MCF 10A (cell line): ENCODE data around the gene AUTS2. TPM values are rescaled to one million over a fixed set of nuclear protein-coding genes. Genes with fewer than 3 reads are reported as not detected.

Experiments
- BruUV-seq: library from RNA; stranded (reverse); fragments of 400-500 nt; replicated peaks from 2 replicates; lab custom pipeline; 2021; lab: Mats Ljungman, UMichigan
- CTCF ChIA-PET: fragments of 300-600 bp; sonication (Branson Sonifier 250); formaldehyde crosslinking; extraction: SDS; loops from one replicate; lab custom pipeline; 2021; ENCODE audit warnings: antibody characterized with exemption, inconsistent platforms; lab: Yijun Ruan, JAX
- POLR2A ChIA-PET: fragments of 300-600, 350-650 bp; sonication (Branson Sonifier 250); formaldehyde crosslinking; extraction: SDS; loops from one replicate; lab custom pipeline; 2020; ENCODE audit warnings: antibody characterized with exemption, inconsistent platforms; lab: Yijun Ruan, JAX
- DNase-seq: peaks from one replicate; pipeline ENCODE4 v3.0.0-alpha.2; 2018; ENCODE audit not compliant: unreplicated experiment
- H3K27ac Mint-ChIP-seq: one replicate; pipeline ENCODE4 v1.8.0; 2022; ENCODE audit warnings: mild to moderate bottlenecking, low read depth, mixed read lengths; ENCODE audit not compliant: unreplicated experiment
- H3K27me3 Mint-ChIP-seq: one replicate; pipeline ENCODE4 v1.8.0; 2022; ENCODE audit warnings: mixed read lengths; ENCODE audit not compliant: insufficient read depth, unreplicated experiment
- H3K36me3 Mint-ChIP-seq: one replicate; pipeline ENCODE4 v1.8.0; 2022; ENCODE audit warnings: mild to moderate bottlenecking, moderate library complexity, mixed read lengths; ENCODE audit not compliant: insufficient read depth, unreplicated experiment
- H3K4me1 Mint-ChIP-seq: one replicate; pipeline ENCODE4 v1.8.0; 2022; ENCODE audit warnings: mixed read lengths; ENCODE audit not compliant: insufficient read depth, unreplicated experiment
- H3K4me3 Mint-ChIP-seq: one replicate; pipeline ENCODE4 v1.8.0; 2022; ENCODE audit warnings: mild to moderate bottlenecking, moderate library complexity, mixed read lengths; ENCODE audit not compliant: unreplicated experiment
- H3K9me3 Mint-ChIP-seq: one replicate; pipeline ENCODE4 v1.8.0; 2022; ENCODE audit warnings: mixed read lengths; ENCODE audit not compliant: unreplicated experiment
- intact Hi-C: fragments of 100-400 bp; cut with micrococcal nuclease; formaldehyde crosslinking; loops from 2 replicates; pipeline ENCODE4 v1.14.1; 2022
- total RNA-seq: library from RNA; stranded (reverse); gene quantifications from 2 replicates; pipeline ENCODE4 v1.2.3, GENCODE V29; 2022
- TF ChIP-seq, protein P1 (sequence below): fragments of 200-600 bp; IDR thresholded peaks from one replicate; pipeline ENCODE4 v1.8.0; 2022; ENCODE audit warnings: antibody characterized with exemption, mild to moderate bottlenecking; ENCODE audit not compliant: unreplicated experiment

AUTS2 gene
- total RNA-seq, 1 experiment from 2014 or later = 1.3 TPM

DNA sequence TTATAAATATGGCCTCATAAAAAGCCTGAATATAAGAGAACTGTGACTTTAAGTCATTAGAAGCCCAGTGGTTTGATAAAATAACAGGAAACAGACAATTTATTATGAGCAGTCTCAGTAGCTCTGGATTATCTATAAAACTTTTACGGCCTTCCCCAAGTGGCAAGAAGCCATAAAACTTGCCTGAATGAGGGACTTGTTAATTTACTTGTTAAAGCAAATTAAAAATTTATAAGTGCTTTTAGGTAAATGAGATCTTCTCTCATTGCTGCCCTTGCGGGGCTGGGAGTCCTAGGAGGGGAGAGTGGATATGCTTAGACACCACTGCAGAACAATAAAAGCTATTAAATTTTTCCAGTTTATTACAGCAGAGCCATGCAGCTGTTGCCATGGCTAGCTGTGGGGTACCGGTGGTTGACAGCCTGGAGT, 499.9 kb downstream of the AUTS2 start:
- DNase-seq = no peak
- BruUV-seq = no TSS peak
- Mint-ChIP-seq H3K27ac (no peak overlapping the region), H3K4me3 (no peak overlapping the region), H3K36me3 (no peaks in the 10 kb centered on the region), H3K9me3 (peaks cover 12% of the 10 kb centered on the region), H3K27me3 (no peaks in the 10 kb centered on the region), H3K4me1 (no peaks in the 10 kb centered on the region)
- TF ChIP-seq, protein P1, sequence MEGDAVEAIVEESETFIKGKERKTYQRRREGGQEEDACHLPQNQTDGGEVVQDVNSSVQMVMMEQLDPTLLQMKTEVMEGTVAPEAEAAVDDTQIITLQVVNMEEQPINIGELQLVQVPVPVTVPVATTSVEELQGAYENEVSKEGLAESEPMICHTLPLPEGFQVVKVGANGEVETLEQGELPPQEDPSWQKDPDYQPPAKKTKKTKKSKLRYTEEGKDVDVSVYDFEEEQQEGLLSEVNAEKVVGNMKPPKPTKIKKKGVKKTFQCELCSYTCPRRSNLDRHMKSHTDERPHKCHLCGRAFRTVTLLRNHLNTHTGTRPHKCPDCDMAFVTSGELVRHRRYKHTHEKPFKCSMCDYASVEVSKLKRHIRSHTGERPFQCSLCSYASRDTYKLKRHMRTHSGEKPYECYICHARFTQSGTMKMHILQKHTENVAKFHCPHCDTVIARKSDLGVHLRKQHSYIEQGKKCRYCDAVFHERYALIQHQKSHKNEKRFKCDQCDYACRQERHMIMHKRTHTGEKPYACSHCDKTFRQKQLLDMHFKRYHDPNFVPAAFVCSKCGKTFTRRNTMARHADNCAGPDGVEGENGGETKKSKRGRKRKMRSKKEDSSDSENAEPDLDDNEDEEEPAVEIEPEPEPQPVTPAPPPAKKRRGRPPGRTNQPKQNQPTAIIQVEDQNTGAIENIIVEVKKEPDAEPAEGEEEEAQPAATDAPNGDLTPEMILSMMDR = no peak
- ChIA-PET CTCF (interaction anchor here (0.8 kb wide), 1 partner anchor 44 kb away, joined by 3 read pairs; no protein-coding TSS in a partner anchor), POLR2A (no interaction called here)
- intact Hi-C loops = no loop called here

GRCh38 chr7:70098905-70099672, 500.8 kb downstream of the AUTS2 start:
- peaks cover 12% of the 10 kb centered on the region for H3K9me3 Mint-ChIP-seq
- intact Hi-C loops = no loop called here
- ChIA-PET CTCF (interaction anchor here (0.6 kb wide), 1 partner anchor 849 kb away, joined by 3 read pairs; no protein-coding TSS in a partner anchor), POLR2A (no interaction called here)
- TF ChIP-seq, protein P1 = no peak
- H3K27ac Mint-ChIP-seq = no peak overlapping the region
- no peak for DNase-seq
- no peaks in the 10 kb centered on the region for H3K4me1 Mint-ChIP-seq
- no peaks in the 10 kb centered on the region for H3K36me3 Mint-ChIP-seq
- no TSS peak for BruUV-seq
- H3K4me3 Mint-ChIP-seq = no peak overlapping the region
- no peaks in the 10 kb centered on the region for H3K27me3 Mint-ChIP-seq

- Mint-ChIP-seq H3K27ac (no peak overlapping the region), H3K4me3 (no peak overlapping the region), H3K4me1 (no peaks in the 10 kb centered on the region), H3K9me3 (peaks cover 7% of the 10 kb centered on the region), H3K27me3 (no peaks in the 10 kb centered on the region), H3K36me3 (no peaks in the 10 kb centered on the region)
- intact Hi-C loops = no loop called here
- TF ChIP-seq, protein P1 = no peak
- ChIA-PET POLR2A (interaction anchor here (0.6 kb wide), 1 partner anchor 421 kb away, joined by 3 read pairs; no protein-coding TSS in a partner anchor), CTCF (interaction anchor here (0.7 kb wide), 1 partner anchor 13 kb away, joined by 4 read pairs; no protein-coding TSS in a partner anchor)
- no TSS peak for BruUV-seq
- DNase-seq = no peak
Measured at GRCh38 chr7:70104243-70104642, 506.0 kb downstream of the AUTS2 start.

DNA sequence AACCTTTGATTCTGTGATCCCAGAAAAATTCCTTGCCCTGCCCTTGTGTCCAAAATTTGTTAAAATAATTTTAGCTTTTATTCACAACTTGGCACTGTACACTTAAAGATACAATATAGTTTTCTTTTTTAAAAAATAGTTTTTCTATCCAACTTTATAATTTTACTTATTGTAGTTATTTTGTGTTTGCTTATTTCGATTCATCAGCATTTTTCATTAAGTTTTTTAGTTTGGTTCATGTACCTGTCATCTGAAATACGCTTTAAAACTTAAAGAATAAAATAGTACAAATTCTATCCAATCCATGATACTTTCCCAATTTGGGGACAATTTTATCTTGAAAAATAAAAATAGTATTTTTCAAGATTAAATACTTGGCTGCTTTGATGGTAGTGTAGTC, 514.8 kb downstream of the AUTS2 start:
- no peaks in the 10 kb centered on the region for H3K36me3 Mint-ChIP-seq
- peaks cover 22% of the 10 kb centered on the region for H3K9me3 Mint-ChIP-seq
- ChIA-PET CTCF (no interaction called here), POLR2A (interaction anchor here (0.7 kb wide), 1 partner anchor 1520 kb away, joined by 3 read pairs; no protein-coding TSS in a partner anchor)
- H3K27me3 Mint-ChIP-seq = no peaks in the 10 kb centered on the region
- no peak for DNase-seq
- no peak overlapping the region for H3K4me3 Mint-ChIP-seq
- no TSS peak for BruUV-seq
- H3K27ac Mint-ChIP-seq = no peak overlapping the region
- H3K4me1 Mint-ChIP-seq = no peaks in the 10 kb centered on the region
- TF ChIP-seq, protein P1 = no peak
- intact Hi-C loops = no loop called here
